ENCODE results near the gene STK32C.

DNA sequence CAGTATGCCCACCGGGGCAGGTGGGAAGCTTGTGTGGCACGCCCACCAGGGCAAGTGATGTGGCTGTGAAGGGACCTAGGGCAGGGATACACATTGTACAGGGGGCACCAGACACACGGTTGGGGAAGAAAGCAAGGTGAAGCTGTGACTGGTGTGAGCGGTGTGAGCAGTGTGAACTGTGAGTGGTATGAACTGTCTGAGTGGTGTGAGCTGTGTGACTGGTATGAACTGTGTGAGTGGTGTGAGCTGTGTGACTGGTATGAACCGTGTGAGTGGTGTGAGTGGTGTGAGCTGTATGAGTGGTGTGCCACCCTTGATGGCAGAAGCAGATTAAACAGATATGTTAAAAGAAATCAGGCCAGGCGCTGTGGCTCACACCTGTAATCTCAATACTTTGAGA is 72.9 kb downstream of the STK32C start:
- TF ChIP-seq EZH2 (IDR thresholded peaks at IDR 0.05) (no peak), POLR2AphosphoS5 (IDR thresholded peaks at IDR 0.05; ENCODE audit: borderline replicate concordance, low read depth, low read length) (no peak), FOXP2 (optimal IDR thresholded peaks at IDR 0.05; ENCODE audit: control extremely low read depth, extremely low read length, insufficient read depth) (no peak)

All from SK-N-MC (cell line).